Measurements from ENCODE around the gene FAM120B. TPM values are rescaled to one million over a fixed set of nuclear protein-coding genes. Genes with fewer than 3 reads are reported as not detected.
A peak's percentile ranks its signal among the peaks of the same experiment; 100 is the strongest.

The FAM120B gene
- total and polyA plus RNA-seq, 2 donors (not counting 1 experiment from before 2014, with no cell fraction given), result 14.4 to 19.3 TPM

DNA sequence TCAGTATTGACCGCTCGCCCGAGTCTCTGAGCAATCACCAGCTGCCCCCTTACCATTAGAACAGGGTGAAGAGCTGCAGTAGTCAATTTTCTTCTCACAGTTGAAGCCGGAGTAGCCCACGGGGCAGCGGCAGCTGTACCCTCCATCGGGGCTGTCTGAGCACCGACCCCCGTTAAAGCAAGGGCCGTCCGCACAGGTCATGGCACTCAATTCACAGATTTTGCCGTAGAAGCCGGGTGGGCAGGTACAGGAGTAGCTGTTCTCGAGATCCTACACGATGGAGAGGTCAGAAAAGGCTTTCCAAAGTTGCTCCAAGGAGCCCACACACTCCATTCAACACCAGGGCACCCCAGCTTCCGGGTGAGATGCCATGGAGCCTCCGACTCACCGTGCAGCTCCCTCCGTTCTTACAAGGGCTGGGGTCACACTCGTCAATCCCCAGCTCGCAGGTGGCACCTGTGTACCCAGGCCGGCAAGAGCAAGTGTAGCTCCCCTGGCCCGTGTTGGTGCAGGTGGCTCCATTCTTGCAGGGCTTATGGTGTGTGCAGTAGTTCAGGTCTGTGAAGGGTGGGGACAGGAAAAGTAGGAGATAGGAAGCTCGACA lies 21.6 kb upstream of the FAM120B start:
- Histone ChIP-seq H3K36me3 (ENCODE audit: control insufficient read depth, insufficient read depth, low read length) (no peaks in the 10 kb centered on the region), H3K4me3 (replicated peaks in 1 of 4; ENCODE audit: control extremely low read depth in 1 of 4, insufficient read depth in 1 of 4, low read depth in 3 of 4, low read length in 4 of 4) (no peak overlapping the region), H2AFZ (ENCODE audit: low read length) (no peak overlapping the region), H3K9me3 (ENCODE audit: control insufficient read depth, insufficient read depth, low read depth, low read length) (no peaks in the 10 kb centered on the region), H3K4me2 (ENCODE audit: extremely low read depth, insufficient read depth, low read length) (no peak overlapping the region), H3K79me2 (ENCODE audit: control insufficient read depth, insufficient read depth, low read length) (no peaks in the 10 kb centered on the region), H3K4me1 (ENCODE audit: control insufficient read depth, extremely low read depth, insufficient read depth, low read length) (peaks cover 3% of the 10 kb centered on the region), H3K27me3 (ENCODE audit: control insufficient read depth, insufficient read depth, low read length) (peaks cover 14% of the 10 kb centered on the region), H3K9ac (ENCODE audit: insufficient read depth, low read length) (no peak overlapping the region), H4K20me1 (ENCODE audit: control insufficient read depth, extremely low read depth, insufficient read depth, low read length) (no peaks in the 10 kb centered on the region), H3K27ac (ENCODE audit: insufficient read depth, low read length) (no peak overlapping the region)
- no peak for DNase-seq (ENCODE audit: low read depth in 2 of 2)
- TF ChIP-seq, protein P1, sequence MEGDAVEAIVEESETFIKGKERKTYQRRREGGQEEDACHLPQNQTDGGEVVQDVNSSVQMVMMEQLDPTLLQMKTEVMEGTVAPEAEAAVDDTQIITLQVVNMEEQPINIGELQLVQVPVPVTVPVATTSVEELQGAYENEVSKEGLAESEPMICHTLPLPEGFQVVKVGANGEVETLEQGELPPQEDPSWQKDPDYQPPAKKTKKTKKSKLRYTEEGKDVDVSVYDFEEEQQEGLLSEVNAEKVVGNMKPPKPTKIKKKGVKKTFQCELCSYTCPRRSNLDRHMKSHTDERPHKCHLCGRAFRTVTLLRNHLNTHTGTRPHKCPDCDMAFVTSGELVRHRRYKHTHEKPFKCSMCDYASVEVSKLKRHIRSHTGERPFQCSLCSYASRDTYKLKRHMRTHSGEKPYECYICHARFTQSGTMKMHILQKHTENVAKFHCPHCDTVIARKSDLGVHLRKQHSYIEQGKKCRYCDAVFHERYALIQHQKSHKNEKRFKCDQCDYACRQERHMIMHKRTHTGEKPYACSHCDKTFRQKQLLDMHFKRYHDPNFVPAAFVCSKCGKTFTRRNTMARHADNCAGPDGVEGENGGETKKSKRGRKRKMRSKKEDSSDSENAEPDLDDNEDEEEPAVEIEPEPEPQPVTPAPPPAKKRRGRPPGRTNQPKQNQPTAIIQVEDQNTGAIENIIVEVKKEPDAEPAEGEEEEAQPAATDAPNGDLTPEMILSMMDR (conservative IDR thresholded peaks at IDR 0.05 in 1 of 2, IDR thresholded peaks at IDR 0.05 in 1 of 2; ENCODE audit: low read depth in 1 of 2, low read length in 2 of 2), result no peak
- TF ChIP-seq EZH2 (IDR thresholded peaks at IDR 0.05; ENCODE audit: low read length, missing control alignments), result no peak

DNA sequence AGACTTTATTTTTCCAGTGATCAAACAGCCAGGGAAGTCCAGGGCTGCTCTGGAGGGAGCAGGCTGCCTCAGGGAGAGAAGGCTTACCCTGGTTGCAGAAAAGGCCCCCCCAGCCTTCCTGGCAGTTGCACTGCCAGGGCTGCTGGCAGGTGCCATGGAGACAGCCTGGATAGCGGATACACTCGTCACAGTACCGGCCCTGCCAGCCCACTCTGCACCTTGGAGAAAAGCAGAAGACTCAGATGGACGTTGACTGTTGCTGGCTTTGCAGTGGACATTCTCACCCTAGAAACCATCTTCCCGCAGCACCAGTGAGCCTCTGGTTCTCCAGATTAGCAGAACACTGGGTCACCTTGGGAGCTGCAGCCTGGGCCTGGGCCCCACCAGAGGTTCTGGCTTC lies 21.1 kb upstream of the FAM120B start:
- H3K36me3 ChIP-seq (ENCODE audit: control insufficient read depth, insufficient read depth, low read length), result no peaks in the 10 kb centered on the region
- no peak overlapping the region for H3K27ac ChIP-seq (ENCODE audit: insufficient read depth, low read length)
- no peak for DNase-seq (ENCODE audit: low read depth in 2 of 2)
- H3K4me2 ChIP-seq (ENCODE audit: extremely low read depth, insufficient read depth, low read length), result no peak overlapping the region
- TF ChIP-seq EZH2 (IDR thresholded peaks at IDR 0.05; ENCODE audit: low read length, missing control alignments), result no peak
- TF ChIP-seq, protein P1 (conservative IDR thresholded peaks at IDR 0.05 in 1 of 2, IDR thresholded peaks at IDR 0.05 in 1 of 2; ENCODE audit: low read depth in 1 of 2, low read length in 2 of 2), result no peak
- no peak overlapping the region for H2AFZ ChIP-seq (ENCODE audit: low read length)
- no peaks in the 10 kb centered on the region for H4K20me1 ChIP-seq (ENCODE audit: control insufficient read depth, extremely low read depth, insufficient read depth, low read length)
- H3K9me3 ChIP-seq (ENCODE audit: control insufficient read depth, insufficient read depth, low read depth, low read length), result no peaks in the 10 kb centered on the region
- H3K27me3 ChIP-seq (ENCODE audit: control insufficient read depth, insufficient read depth, low read length), result peaks cover 14% of the 10 kb centered on the region
- no peak overlapping the region for H3K4me3 ChIP-seq (replicated peaks in 1 of 4; ENCODE audit: control extremely low read depth in 1 of 4, insufficient read depth in 1 of 4, low read depth in 3 of 4, low read length in 4 of 4)
- peaks cover 2% of the 10 kb centered on the region for H3K4me1 ChIP-seq (ENCODE audit: control insufficient read depth, extremely low read depth, insufficient read depth, low read length)
- no peaks in the 10 kb centered on the region for H3K79me2 ChIP-seq (ENCODE audit: control insufficient read depth, insufficient read depth, low read length)
- H3K9ac ChIP-seq (ENCODE audit: insufficient read depth, low read length), result no peak overlapping the region

DNA sequence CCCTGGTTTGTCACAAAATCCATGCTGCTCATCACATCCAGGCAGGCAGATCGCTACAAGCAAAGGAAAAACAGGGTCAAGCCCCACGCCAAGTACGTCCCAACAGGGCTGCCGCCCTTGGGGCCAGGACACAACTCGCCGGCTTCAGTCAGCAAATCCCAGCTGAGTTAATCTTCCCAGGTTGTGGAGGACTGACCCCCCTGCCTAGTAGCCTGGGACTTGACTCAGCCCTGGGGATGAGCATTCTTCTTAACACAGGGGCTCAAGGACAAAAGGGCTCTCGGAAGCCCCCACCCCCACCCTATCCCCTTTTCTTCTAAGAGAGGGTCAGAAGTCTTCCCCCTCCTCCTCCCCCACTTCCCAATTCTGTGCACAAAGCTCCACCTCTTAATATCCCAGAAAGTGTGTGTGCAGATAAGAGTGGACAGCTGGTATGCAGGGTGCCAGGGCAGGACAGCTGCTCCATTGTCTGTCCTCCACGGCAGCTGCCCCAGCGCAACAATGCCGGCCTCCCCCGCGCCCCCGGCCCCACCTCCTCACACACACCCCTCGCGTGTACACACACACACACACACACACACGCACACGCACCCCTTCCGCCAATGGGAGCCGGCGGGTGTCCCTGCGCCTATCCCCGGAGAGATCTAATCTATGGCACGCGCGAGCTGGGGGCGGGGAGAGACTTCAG lies 20.2 kb upstream of the FAM120B start:
- Histone ChIP-seq H3K4me1 (ENCODE audit: control insufficient read depth, extremely low read depth, insufficient read depth, low read length) (no peaks in the 10 kb centered on the region), H3K9ac (ENCODE audit: insufficient read depth, low read length) (no peak overlapping the region), H3K79me2 (ENCODE audit: control insufficient read depth, insufficient read depth, low read length) (no peaks in the 10 kb centered on the region), H4K20me1 (ENCODE audit: control insufficient read depth, extremely low read depth, insufficient read depth, low read length) (no peaks in the 10 kb centered on the region), H3K27me3 (ENCODE audit: control insufficient read depth, insufficient read depth, low read length) (peaks cover 14% of the 10 kb centered on the region), H3K4me2 (ENCODE audit: extremely low read depth, insufficient read depth, low read length) (no peak overlapping the region), H3K36me3 (ENCODE audit: control insufficient read depth, insufficient read depth, low read length) (no peaks in the 10 kb centered on the region), H3K4me3 (replicated peaks in 1 of 4; ENCODE audit: control extremely low read depth in 1 of 4, insufficient read depth in 1 of 4, low read depth in 3 of 4, low read length in 4 of 4) (peak overlapping the region in 1 of 4 experiments; percentile 25), H3K27ac (ENCODE audit: insufficient read depth, low read length) (no peak overlapping the region), H2AFZ (ENCODE audit: low read length) (no peak overlapping the region), H3K9me3 (ENCODE audit: control insufficient read depth, insufficient read depth, low read depth, low read length) (no peaks in the 10 kb centered on the region)
- peak in 1 of 2 donors; percentile 31 for DNase-seq (ENCODE audit: low read depth in 2 of 2)
- TF ChIP-seq EZH2 (IDR thresholded peaks at IDR 0.05; ENCODE audit: low read length, missing control alignments), result no peak
- TF ChIP-seq, protein P1 (conservative IDR thresholded peaks at IDR 0.05 in 1 of 2, IDR thresholded peaks at IDR 0.05 in 1 of 2; ENCODE audit: low read depth in 1 of 2, low read length in 2 of 2), result no peak
